ENCODE data around the gene FRMPD4. TPM values are rescaled to one million over a fixed set of nuclear protein-coding genes. Genes with fewer than 3 reads are reported as not detected.

FRMPD4 gene
- total RNA-seq, 1 donor from 2014 or later: 0.54 TPM

GRCh38 chrX:12426420-12426819 lies 288.1 kb downstream of the FRMPD4 start:
- H4K20me1 ChIP-seq (ENCODE audit: insufficient read depth, low read length): no peaks in the 10 kb centered on the region
- no peak overlapping the region for H2AFZ ChIP-seq (ENCODE audit: low read depth, low read length)
- no peaks in the 10 kb centered on the region for H3K79me2 ChIP-seq (ENCODE audit: insufficient read depth, low read length)
- DNase-seq (ENCODE audit: low read depth): no peak
- Mint-ChIP-seq H3K4me3 (ENCODE audit: unreplicated experiment) (no peak overlapping the region), H3K27me3 (ENCODE audit: low read depth, unreplicated experiment) (no peaks in the 10 kb centered on the region), H3K36me3 (ENCODE audit: low read depth, unreplicated experiment) (no peaks in the 10 kb centered on the region), H3K27ac (ENCODE audit: unreplicated experiment) (no peak overlapping the region), H3K4me1 (ENCODE audit: low read depth, unreplicated experiment) (no peaks in the 10 kb centered on the region), H3K9me3 (ENCODE audit: unreplicated experiment) (no peaks in the 10 kb centered on the region)
- FAIRE-seq: no peak
- no peaks in the 10 kb centered on the region for H3K4me1 ChIP-seq (ENCODE audit: insufficient read depth, low read length)
- H3K36me3 ChIP-seq (ENCODE audit: insufficient read depth, low read length): no peaks in the 10 kb centered on the region
- no peak overlapping the region for H3K27ac ChIP-seq (ENCODE audit: low read depth, low read length)
- no peak overlapping the region for H3K9ac ChIP-seq (ENCODE audit: low read length)
- no peaks in the 10 kb centered on the region for H3K9me3 ChIP-seq (ENCODE audit: insufficient read depth, low read depth, low read length)
- H3K4me3 ChIP-seq (ENCODE audit: insufficient read depth, low read depth, low read length): no peak overlapping the region
- no peaks in the 10 kb centered on the region for H3K27me3 ChIP-seq (ENCODE audit: insufficient read depth, low read length)
- no peak overlapping the region for H3K4me2 ChIP-seq (ENCODE audit: low read length)
- no peak for TF ChIP-seq EZH2 (IDR thresholded peaks at IDR 0.05; ENCODE audit: insufficient read depth, low read length)

GRCh38 chrX:12434493-12434892 lies 296.2 kb downstream of the FRMPD4 start:
- H3K36me3 ChIP-seq (ENCODE audit: insufficient read depth, low read length): no peaks in the 10 kb centered on the region
- H3K9me3 ChIP-seq (ENCODE audit: insufficient read depth, low read depth, low read length): no peaks in the 10 kb centered on the region
- Mint-ChIP-seq H3K27ac (ENCODE audit: unreplicated experiment) (no peak overlapping the region), H3K9me3 (ENCODE audit: unreplicated experiment) (no peaks in the 10 kb centered on the region), H3K36me3 (ENCODE audit: low read depth, unreplicated experiment) (no peaks in the 10 kb centered on the region), H3K27me3 (ENCODE audit: low read depth, unreplicated experiment) (no peaks in the 10 kb centered on the region), H3K4me3 (ENCODE audit: unreplicated experiment) (no peak overlapping the region), H3K4me1 (ENCODE audit: low read depth, unreplicated experiment) (no peaks in the 10 kb centered on the region)
- H3K27ac ChIP-seq (ENCODE audit: low read depth, low read length): no peak overlapping the region
- no peak overlapping the region for H3K4me3 ChIP-seq (ENCODE audit: insufficient read depth, low read depth, low read length)
- no peak overlapping the region for H2AFZ ChIP-seq (ENCODE audit: low read depth, low read length)
- no peak overlapping the region for H3K9ac ChIP-seq (ENCODE audit: low read length)
- FAIRE-seq (no peak), DNase-seq (ENCODE audit: low read depth) (no peak)
- no peaks in the 10 kb centered on the region for H4K20me1 ChIP-seq (ENCODE audit: insufficient read depth, low read length)
- H3K4me1 ChIP-seq (ENCODE audit: insufficient read depth, low read length): no peaks in the 10 kb centered on the region
- no peaks in the 10 kb centered on the region for H3K27me3 ChIP-seq (ENCODE audit: insufficient read depth, low read length)
- no peak overlapping the region for H3K4me2 ChIP-seq (ENCODE audit: low read length)
- TF ChIP-seq CTCF (IDR thresholded peaks at IDR 0.05; ENCODE audit: insufficient read depth, low read depth, low read length): no peak
- no peak for TF ChIP-seq EZH2 (IDR thresholded peaks at IDR 0.05; ENCODE audit: insufficient read depth, low read length)
- H3K79me2 ChIP-seq (ENCODE audit: insufficient read depth, low read length): no peaks in the 10 kb centered on the region

GRCh38 chrX:12439416-12439815 lies 301.1 kb downstream of the FRMPD4 start:
- no peak overlapping the region for H3K27ac ChIP-seq (ENCODE audit: low read depth, low read length)
- H3K36me3 ChIP-seq (ENCODE audit: insufficient read depth, low read length): no peaks in the 10 kb centered on the region
- Mint-ChIP-seq H3K4me1 (ENCODE audit: low read depth, unreplicated experiment) (peaks cover 4% of the 10 kb centered on the region), H3K36me3 (ENCODE audit: low read depth, unreplicated experiment) (no peaks in the 10 kb centered on the region), H3K27ac (ENCODE audit: unreplicated experiment) (no peak overlapping the region), H3K9me3 (ENCODE audit: unreplicated experiment) (peaks cover 1% of the 10 kb centered on the region), H3K4me3 (ENCODE audit: unreplicated experiment) (no peak overlapping the region), H3K27me3 (ENCODE audit: low read depth, unreplicated experiment) (no peaks in the 10 kb centered on the region)
- no peaks in the 10 kb centered on the region for H3K9me3 ChIP-seq (ENCODE audit: insufficient read depth, low read depth, low read length)
- no peaks in the 10 kb centered on the region for H3K27me3 ChIP-seq (ENCODE audit: insufficient read depth, low read length)
- peaks cover 6% of the 10 kb centered on the region for H3K4me1 ChIP-seq (ENCODE audit: insufficient read depth, low read length)
- H3K4me2 ChIP-seq (ENCODE audit: low read length): no peak overlapping the region
- FAIRE-seq: peak; percentile 49
- H3K79me2 ChIP-seq (ENCODE audit: insufficient read depth, low read length): no peaks in the 10 kb centered on the region
- no peaks in the 10 kb centered on the region for H4K20me1 ChIP-seq (ENCODE audit: insufficient read depth, low read length)
- H3K4me3 ChIP-seq (ENCODE audit: insufficient read depth, low read depth, low read length): no peak overlapping the region
- TF ChIP-seq CTCF (IDR thresholded peaks at IDR 0.05; ENCODE audit: insufficient read depth, low read depth, low read length) (no peak), EZH2 (IDR thresholded peaks at IDR 0.05; ENCODE audit: insufficient read depth, low read length) (no peak)
- no peak overlapping the region for H2AFZ ChIP-seq (ENCODE audit: low read depth, low read length)
- no peak for DNase-seq (ENCODE audit: low read depth)
- H3K9ac ChIP-seq (ENCODE audit: low read length): no peak overlapping the region

Data from astrocyte (in vitro differentiated cells and primary cell).